OCI-LY7 (cell line): ENCODE data around the gene CPLANE1. TPM values are rescaled to one million over a fixed set of nuclear protein-coding genes. Genes with fewer than 3 reads are reported as not detected.

Experiments used
- BruUV-seq: library from RNA; stranded (reverse); fragments of 400-500 nt; replicated peaks from 2 replicates; lab custom pipeline; 2021; lab: Mats Ljungman, UMichigan
- CTCF ChIA-PET: fragments of 300-600 bp; sonication (Branson Sonifier 250); formaldehyde crosslinking; loops from one replicate; lab custom pipeline; 2022; ENCODE audit warnings: antibody characterized with exemption; ENCODE audit not compliant: unreplicated experiment; lab: Charles Lee
- POLR2A ChIA-PET: fragments of 300-600 bp; sonication (Branson Sonifier 250); formaldehyde crosslinking; loops from one replicate; lab custom pipeline; 2022; ENCODE audit warnings: antibody characterized with exemption; lab: Charles Lee
- DNase-seq: peaks from one replicate; pipeline ENCODE4 v3.0.0-alpha.2; 2015; ENCODE audit warnings: low spot score
- H2AFZ ChIP-seq: fragments of 200-600 bp; sonication (generic), shearing (Covaris generic); 2 replicates; pipeline ENCODE4 v1.6.1; 2014; ENCODE audit warnings: mild to moderate bottlenecking, antibody characterized with exemption, low read length, moderate library complexity
- H3K27ac ChIP-seq: fragments of 200-600 bp; sonication (generic); 2 replicates; pipeline ENCODE4 v1.5.1; 2014; ENCODE audit warnings: mixed run types, low read depth, mild to moderate bottlenecking, moderate library complexity, low read length, inconsistent platforms; ENCODE audit not compliant: poor library complexity, severe bottlenecking
- H3K36me3 ChIP-seq: fragments of 200-600 bp; sonication (generic); 2 replicates; pipeline ENCODE4 v1.6.1; 2014; ENCODE audit warnings: mild to moderate bottlenecking, antibody characterized with exemption, low read length, moderate library complexity, mixed read lengths; ENCODE audit not compliant: insufficient read depth
- H3K4me1 ChIP-seq: fragments of 200-600 bp; sonication (generic); 2 replicates; pipeline ENCODE4 v1.5.1; 2014; ENCODE audit warnings: mild to moderate bottlenecking, low read length; ENCODE audit not compliant: insufficient read depth, poor library complexity, severe bottlenecking
- H3K4me2 ChIP-seq: fragments of 200-600 bp; sonication (generic); 2 replicates; pipeline ENCODE4 v1.6.1; 2014; ENCODE audit warnings: mild to moderate bottlenecking, low read length
- H3K4me3 ChIP-seq: fragments of 200-600 bp; sonication (generic); 2 replicates; pipeline ENCODE4 v1.5.1; 2014; ENCODE audit warnings: mild to moderate bottlenecking, low read depth, low read length; ENCODE audit not compliant: poor library complexity, severe bottlenecking
- H3K79me2 ChIP-seq: fragments of 200-600 bp; sonication (generic); 2 replicates; pipeline ENCODE4 v1.6.1; 2016; ENCODE audit warnings: low read depth, mild to moderate bottlenecking, low read length, moderate library complexity, mixed read lengths; ENCODE audit not compliant: insufficient read depth
- H3K9me2 ChIP-seq: fragments of 200-600 bp; sonication (generic); 2 replicates; pipeline ENCODE4 v1.6.1; 2016; ENCODE audit warnings: mild to moderate bottlenecking, low read length, mixed read lengths; ENCODE audit not compliant: insufficient read depth
- H3K9me3 ChIP-seq: fragments of 200-600 bp; sonication (generic); 2 replicates; pipeline ENCODE4 v1.6.1; 2014; ENCODE audit warnings: mild to moderate bottlenecking, mixed run types, low read length, mixed read lengths
- H4K20me1 ChIP-seq: fragments of 200-600 bp; sonication (generic); 2 replicates; pipeline ENCODE4 v1.6.1; 2014; ENCODE audit warnings: mild to moderate bottlenecking, antibody characterized with exemption, low read length, moderate library complexity, mixed read lengths; ENCODE audit not compliant: insufficient read depth
- CTCF ChIP-seq: fragments of 200-600 bp; sonication (generic); conservative IDR thresholded peaks from 2 replicates; pipeline ENCODE4 v1.5.1; 2014; ENCODE audit warnings: mild to moderate bottlenecking, antibody characterized with exemption, low read length, moderate library complexity, mixed read lengths
- EZH2phosphoT487 ChIP-seq: fragments of 200-600 bp; sonication (generic); IDR thresholded peaks from 2 replicates; pipeline ENCODE4 v1.6.1; 2018; ENCODE audit warnings: low read depth, borderline replicate concordance, mild to moderate bottlenecking, mixed run types, antibody characterized with exemption, low read length, moderate library complexity, mixed read lengths
- intact Hi-C: fragments of 100-400 bp; cut with micrococcal nuclease; formaldehyde crosslinking; loops from one replicate; pipeline ENCODE4 v1.10.0; 2022; ENCODE audit not compliant: unreplicated experiment
- total RNA-seq, 2 experiments: library from RNA; depleted of rRNA in 1 of 2; stranded (reverse); fragments of >200 nt in 1 of 2; shearing (Covaris generic) in 1 of 2; gene quantifications; 2 replicates each; pipeline ENCODE4 v1.2.3, GENCODE V29; 2014 to 2022

The CPLANE1 gene
- total RNA-seq, 2 experiments from 2014 or later, result 0.21 TPM; not detected in 1

GRCh38 chr5:37247036-37247435 lies 2.1 kb downstream of the CPLANE1 start:
- TF ChIP-seq EZH2phosphoT487 (no peak), CTCF (no peak)
- no peak overlapping the region for H2AFZ ChIP-seq
- H3K4me2 ChIP-seq, result no peak overlapping the region
- no peaks in the 10 kb centered on the region for H4K20me1 ChIP-seq
- no peak overlapping the region for H3K4me3 ChIP-seq
- POLR2A ChIA-PET, result interaction anchor here (0.8 kb wide), 1 partner anchor 26 kb away, joined by 3 read pairs; no protein-coding TSS in a partner anchor
- no TSS peak for BruUV-seq
- no peaks in the 10 kb centered on the region for H3K79me2 ChIP-seq
- H3K9me3 ChIP-seq, result no peaks in the 10 kb centered on the region
- no peak overlapping the region for H3K27ac ChIP-seq
- no peaks in the 10 kb centered on the region for H3K4me1 ChIP-seq
- DNase-seq, result no peak
- intact Hi-C loops, result no loop called here
- no peaks in the 10 kb centered on the region for H3K36me3 ChIP-seq
- H3K9me2 ChIP-seq, result no peaks in the 10 kb centered on the region
- CTCF ChIA-PET, result no interaction called here

- ChIA-PET CTCF (no interaction called here), POLR2A (interaction anchor here (0.7 kb wide), 1 partner anchor 133 kb away, joined by 3 read pairs; no protein-coding TSS in a partner anchor)
- intact Hi-C loops, result no loop called here
- H3K4me2 ChIP-seq, result no peak overlapping the region
- no peaks in the 10 kb centered on the region for H3K79me2 ChIP-seq
- TF ChIP-seq EZH2phosphoT487 (no peak), CTCF (no peak)
- no peaks in the 10 kb centered on the region for H3K9me2 ChIP-seq
- DNase-seq, result no peak
- H3K9me3 ChIP-seq, result no peaks in the 10 kb centered on the region; the same call in 1 of the 2 replicates
- H4K20me1 ChIP-seq, result no peaks in the 10 kb centered on the region
- no peak overlapping the region for H3K27ac ChIP-seq
- BruUV-seq, result no TSS peak
- no peak overlapping the region for H2AFZ ChIP-seq
- H3K4me1 ChIP-seq, result no peaks in the 10 kb centered on the region
- H3K4me3 ChIP-seq, result no peak overlapping the region
- H3K36me3 ChIP-seq, result no peaks in the 10 kb centered on the region
Observed at GRCh38 chr5:37234288-37234687, 14.9 kb downstream of the CPLANE1 start.

- H3K36me3 ChIP-seq, result no peaks in the 10 kb centered on the region
- CTCF ChIA-PET, result no interaction called here
- TF ChIP-seq EZH2phosphoT487 (no peak), CTCF (no peak)
- no peak overlapping the region for H3K4me3 ChIP-seq
- BruUV-seq, result no TSS peak
- H4K20me1 ChIP-seq, result no peaks in the 10 kb centered on the region
- H3K27ac ChIP-seq, result no peak overlapping the region
- no peaks in the 10 kb centered on the region for H3K4me1 ChIP-seq
- DNase-seq, result no peak
- POLR2A ChIA-PET, result interaction anchor here (1.1 to 1.4 kb wide), 2 partner anchors 13 to 16 kb away, joined by 3 read pairs; no protein-coding TSS in a partner anchor
- intact Hi-C loops, result no loop called here
- no peaks in the 10 kb centered on the region for H3K9me3 ChIP-seq
- no peaks in the 10 kb centered on the region for H3K9me2 ChIP-seq
- H3K79me2 ChIP-seq, result no peaks in the 10 kb centered on the region
- no peak overlapping the region for H2AFZ ChIP-seq
- H3K4me2 ChIP-seq, result no peak overlapping the region
Observed at GRCh38 chr5:37226377-37226776, 22.8 kb downstream of the CPLANE1 start.
